ENCODE measurements around the gene CHD8. TPM values are rescaled to one million over a fixed set of nuclear protein-coding genes. Genes with fewer than 3 reads are reported as not detected.

Gene CHD8
- total and polyA plus RNA-seq, 2 of the 13 experiments (the other 11 are each of a cell fraction or from before 2014, with no cell fraction given) = 35.1 to 79.6 TPM

DNA sequence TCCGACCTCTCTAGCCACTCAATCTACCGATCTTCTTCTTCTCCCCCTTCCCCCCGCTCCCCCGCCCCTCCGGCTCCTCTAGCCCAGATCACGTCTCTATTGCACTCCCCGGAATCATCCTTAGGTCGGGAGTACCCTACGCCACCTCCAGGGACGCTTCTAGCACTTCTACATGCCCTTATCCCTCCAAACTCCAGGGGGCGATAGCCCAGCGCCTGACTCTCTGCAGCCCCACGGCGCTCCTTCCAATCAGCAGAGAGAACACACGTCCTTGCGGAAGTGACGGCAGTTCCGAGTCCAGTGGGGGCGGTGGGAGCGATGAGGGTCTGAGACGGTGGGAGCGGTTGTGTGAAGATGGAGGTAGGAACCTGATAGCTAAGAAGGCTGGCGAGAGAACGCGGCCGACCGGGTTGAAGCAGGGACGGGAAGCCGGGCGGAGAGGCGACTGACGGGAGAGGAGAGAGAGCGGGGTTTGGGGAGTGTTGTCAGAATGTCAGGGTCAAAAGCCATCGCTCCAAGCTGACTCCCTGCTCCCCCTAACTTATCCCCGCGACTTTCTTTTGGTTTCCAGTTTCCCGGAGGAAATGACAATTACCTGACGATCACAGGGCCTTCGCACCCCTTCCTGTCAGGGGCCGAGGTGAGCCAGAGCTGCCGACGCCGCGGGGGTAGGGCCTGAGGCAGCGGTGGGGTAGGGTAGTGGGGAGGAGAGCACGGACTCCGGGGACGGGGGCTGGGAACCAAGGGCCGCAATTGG is 21.2 kb upstream of the CHD8 start, which contains the start of the genes RAB2B and TOX4 (continued):
- no peak for TF ChIP-seq ZNF777 (CRISPR knock-in tag; IDR thresholded peaks at IDR 0.05)
- peak; percentile 86 for TF ChIP-seq HDAC2 (CRISPR knock-in tag; IDR thresholded peaks at IDR 0.05)
- TF ChIP-seq, protein P1, sequence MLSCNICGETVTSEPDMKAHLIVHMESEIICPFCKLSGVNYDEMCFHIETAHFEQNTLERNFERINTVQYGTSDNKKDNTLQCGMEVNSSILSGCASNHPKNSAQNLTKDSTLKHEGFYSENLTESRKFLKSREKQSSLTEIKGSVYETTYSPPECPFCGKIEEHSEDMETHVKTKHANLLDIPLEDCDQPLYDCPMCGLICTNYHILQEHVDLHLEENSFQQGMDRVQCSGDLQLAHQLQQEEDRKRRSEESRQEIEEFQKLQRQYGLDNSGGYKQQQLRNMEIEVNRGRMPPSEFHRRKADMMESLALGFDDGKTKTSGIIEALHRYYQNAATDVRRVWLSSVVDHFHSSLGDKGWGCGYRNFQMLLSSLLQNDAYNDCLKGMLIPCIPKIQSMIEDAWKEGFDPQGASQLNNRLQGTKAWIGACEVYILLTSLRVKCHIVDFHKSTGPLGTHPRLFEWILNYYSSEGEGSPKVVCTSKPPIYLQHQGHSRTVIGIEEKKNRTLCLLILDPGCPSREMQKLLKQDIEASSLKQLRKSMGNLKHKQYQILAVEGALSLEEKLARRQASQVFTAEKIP (CRISPR knock-in tag; IDR thresholded peaks at IDR 0.05; ENCODE audit: borderline replicate concordance) = no peak
- no peak for TF ChIP-seq RORA (CRISPR knock-in tag; IDR thresholded peaks at IDR 0.05)
- peak; percentile 63 for TF ChIP-seq ZNF605 (CRISPR knock-in tag; IDR thresholded peaks at IDR 0.05)
- TF ChIP-seq, protein P2, sequence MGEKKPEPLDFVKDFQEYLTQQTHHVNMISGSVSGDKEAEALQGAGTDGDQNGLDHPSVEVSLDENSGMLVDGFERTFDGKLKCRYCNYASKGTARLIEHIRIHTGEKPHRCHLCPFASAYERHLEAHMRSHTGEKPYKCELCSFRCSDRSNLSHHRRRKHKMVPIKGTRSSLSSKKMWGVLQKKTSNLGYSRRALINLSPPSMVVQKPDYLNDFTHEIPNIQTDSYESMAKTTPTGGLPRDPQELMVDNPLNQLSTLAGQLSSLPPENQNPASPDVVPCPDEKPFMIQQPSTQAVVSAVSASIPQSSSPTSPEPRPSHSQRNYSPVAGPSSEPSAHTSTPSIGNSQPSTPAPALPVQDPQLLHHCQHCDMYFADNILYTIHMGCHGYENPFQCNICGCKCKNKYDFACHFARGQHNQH (CRISPR knock-in tag; IDR thresholded peaks at IDR 0.05) = peak; percentile 93; the same call in 1 of the 2 replicates
- TF ChIP-seq GTF2F1 (IDR thresholded peaks at IDR 0.05; ENCODE audit: low read length) = peak; percentile 48; the same call in 1 of the 2 replicates
- peak; percentile 69 for TF ChIP-seq ZEB1 (IDR thresholded peaks at IDR 0.05; ENCODE audit: insufficient replicate concordance, low read depth)
- TF ChIP-seq STAG1 (CRISPR knock-in tag; IDR thresholded peaks at IDR 0.05) = peak; percentile 29; the same call in 1 of the 2 replicates
- TF ChIP-seq ZFYVE20 (CRISPR knock-in tag; IDR thresholded peaks at IDR 0.05; ENCODE audit: borderline replicate concordance, low read depth) = no peak
- TF ChIP-seq ZC3H13 (CRISPR knock-in tag; IDR thresholded peaks at IDR 0.05) = peak; percentile 90
- no peak; the same call in 1 of the 2 replicates for TF ChIP-seq ZNF746 (CRISPR knock-in tag; IDR thresholded peaks at IDR 0.05)
- peak; percentile 99 for TF ChIP-seq CREM (IDR thresholded peaks at IDR 0.05)
- peak; percentile 79; the same call in 1 of the 2 replicates for TF ChIP-seq CREM (CRISPR knock-in tag; IDR thresholded peaks at IDR 0.05)
- TF ChIP-seq ZNF260 (CRISPR knock-in tag; IDR thresholded peaks at IDR 0.05; ENCODE audit: borderline replicate concordance, low read depth) = no peak; the same call in 1 of the 2 replicates
- peak; percentile 74 for TF ChIP-seq JUND (CRISPR knock-in tag; IDR thresholded peaks at IDR 0.05)
- TF ChIP-seq NONO (IDR thresholded peaks at IDR 0.05) = no peak
- TF ChIP-seq NONO (CRISPR knock-in tag; conservative IDR thresholded peaks at IDR 0.05) = peak; percentile 99
- TF ChIP-seq SP5 (CRISPR knock-in tag; IDR thresholded peaks at IDR 0.05; ENCODE audit: borderline replicate concordance, low read depth) = peak; percentile 17; the same call in 1 of the 2 replicates
- TF ChIP-seq NRL (CRISPR knock-in tag; IDR thresholded peaks at IDR 0.05; ENCODE audit: borderline replicate concordance) = peak; percentile 95
- TF ChIP-seq POLR2AphosphoS5 (IDR thresholded peaks at IDR 0.05; ENCODE audit: low read depth, low read length) = peak; percentile 98
- peak; percentile 93 for TF ChIP-seq ZNF83 (CRISPR knock-in tag; IDR thresholded peaks at IDR 0.05; ENCODE audit: borderline replicate concordance)
- peak; percentile 54 for TF ChIP-seq ZNF124 (CRISPR knock-in tag; IDR thresholded peaks at IDR 0.05)
- peak; percentile 64 for TF ChIP-seq TAF15 (IDR thresholded peaks at IDR 0.05; ENCODE audit: low read depth, low read length, poor library complexity, severe bottlenecking)
- TF ChIP-seq, protein P3, sequence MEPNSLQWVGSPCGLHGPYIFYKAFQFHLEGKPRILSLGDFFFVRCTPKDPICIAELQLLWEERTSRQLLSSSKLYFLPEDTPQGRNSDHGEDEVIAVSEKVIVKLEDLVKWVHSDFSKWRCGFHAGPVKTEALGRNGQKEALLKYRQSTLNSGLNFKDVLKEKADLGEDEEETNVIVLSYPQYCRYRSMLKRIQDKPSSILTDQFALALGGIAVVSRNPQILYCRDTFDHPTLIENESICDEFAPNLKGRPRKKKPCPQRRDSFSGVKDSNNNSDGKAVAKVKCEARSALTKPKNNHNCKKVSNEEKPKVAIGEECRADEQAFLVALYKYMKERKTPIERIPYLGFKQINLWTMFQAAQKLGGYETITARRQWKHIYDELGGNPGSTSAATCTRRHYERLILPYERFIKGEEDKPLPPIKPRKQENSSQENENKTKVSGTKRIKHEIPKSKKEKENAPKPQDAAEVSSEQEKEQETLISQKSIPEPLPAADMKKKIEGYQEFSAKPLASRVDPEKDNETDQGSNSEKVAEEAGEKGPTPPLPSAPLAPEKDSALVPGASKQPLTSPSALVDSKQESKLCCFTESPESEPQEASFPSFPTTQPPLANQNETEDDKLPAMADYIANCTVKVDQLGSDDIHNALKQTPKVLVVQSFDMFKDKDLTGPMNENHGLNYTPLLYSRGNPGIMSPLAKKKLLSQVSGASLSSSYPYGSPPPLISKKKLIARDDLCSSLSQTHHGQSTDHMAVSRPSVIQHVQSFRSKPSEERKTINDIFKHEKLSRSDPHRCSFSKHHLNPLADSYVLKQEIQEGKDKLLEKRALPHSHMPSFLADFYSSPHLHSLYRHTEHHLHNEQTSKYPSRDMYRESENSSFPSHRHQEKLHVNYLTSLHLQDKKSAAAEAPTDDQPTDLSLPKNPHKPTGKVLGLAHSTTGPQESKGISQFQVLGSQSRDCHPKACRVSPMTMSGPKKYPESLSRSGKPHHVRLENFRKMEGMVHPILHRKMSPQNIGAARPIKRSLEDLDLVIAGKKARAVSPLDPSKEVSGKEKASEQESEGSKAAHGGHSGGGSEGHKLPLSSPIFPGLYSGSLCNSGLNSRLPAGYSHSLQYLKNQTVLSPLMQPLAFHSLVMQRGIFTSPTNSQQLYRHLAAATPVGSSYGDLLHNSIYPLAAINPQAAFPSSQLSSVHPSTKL (CRISPR knock-in tag; IDR thresholded peaks at IDR 0.05) = peak; percentile 81
